ENCODE measurements around the gene MADCAM1.

Gene MADCAM1

DNA sequence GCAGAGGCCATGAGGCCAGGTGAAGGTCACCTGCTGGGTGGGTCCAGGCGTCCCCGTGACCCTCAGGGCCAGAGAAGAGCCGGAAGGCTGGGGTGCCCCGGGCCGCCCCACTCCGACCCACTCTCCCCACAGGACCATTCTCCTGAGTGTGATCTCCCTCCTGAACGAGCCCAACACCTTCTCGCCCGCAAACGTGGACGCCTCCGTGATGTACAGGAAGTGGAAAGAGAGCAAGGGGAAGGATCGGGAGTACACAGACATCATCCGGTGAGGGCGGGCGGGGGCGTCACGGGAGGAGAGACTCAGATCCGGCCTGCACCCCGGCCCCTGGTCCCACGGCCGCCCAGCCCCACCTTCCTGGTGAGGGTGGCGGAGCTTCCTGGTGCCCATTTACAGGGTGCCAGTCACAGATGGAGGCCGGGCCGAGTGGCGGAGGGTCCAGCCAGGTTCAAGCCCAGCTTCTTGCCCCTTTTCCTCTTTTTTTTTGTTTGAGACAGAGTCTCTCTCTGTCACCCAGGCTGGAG is 40.7 kb downstream of the MADCAM1 start:
- Mint-ChIP-seq H3K27me3 (no peaks in the 10 kb centered on the region), H3K4me1 (peaks cover 15% of the 10 kb centered on the region), H3K9me3 (no peaks in the 10 kb centered on the region), H3K27ac (no peak overlapping the region), H3K36me3 (ENCODE audit: low read depth) (peaks cover 3% of the 10 kb centered on the region), H3K4me3 (no peak overlapping the region)
- DNase-seq (no peak), ATAC-seq (no peak)

DNA sequence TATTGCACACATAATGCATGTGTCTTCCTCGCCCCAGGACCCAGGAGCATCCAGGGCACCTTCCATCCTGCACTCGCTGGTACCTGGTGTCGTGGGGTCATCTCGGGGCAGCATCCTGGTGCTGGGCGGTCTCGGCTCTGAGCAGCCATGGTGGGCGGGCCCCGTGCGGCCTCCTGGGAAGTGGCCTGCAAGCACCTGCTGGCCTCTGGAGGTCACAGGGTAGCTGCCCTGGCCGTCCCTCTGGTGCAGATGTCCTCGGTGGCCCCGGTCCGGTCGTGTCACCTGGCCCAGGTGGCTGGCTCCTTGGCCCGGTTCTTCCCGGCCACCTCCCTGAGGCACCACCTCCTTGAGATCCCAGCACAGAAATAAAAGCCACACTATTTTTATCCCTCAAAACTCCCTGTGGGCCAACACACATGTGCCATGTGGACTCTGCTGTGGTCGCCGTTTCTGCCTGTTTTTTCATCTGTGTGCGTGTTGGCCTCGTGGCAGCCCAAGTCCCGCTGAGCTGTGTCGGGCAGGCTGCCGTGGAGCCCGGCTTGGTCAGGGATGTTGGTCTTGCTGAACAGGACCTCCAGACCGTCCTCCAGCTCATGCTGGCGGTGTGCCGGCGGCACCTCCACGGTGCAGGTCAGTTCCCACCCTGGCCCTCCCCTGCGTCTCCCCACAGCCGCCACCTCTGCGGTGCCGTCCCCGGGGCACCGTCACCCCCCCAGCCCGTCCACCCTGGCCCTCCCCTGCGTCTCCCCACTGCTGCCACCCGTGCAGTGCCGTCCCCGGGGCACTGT is 42.5 kb downstream of the MADCAM1 start:
- Mint-ChIP-seq H3K27ac (no peak overlapping the region), H3K4me3 (no peak overlapping the region), H3K36me3 (ENCODE audit: low read depth) (peaks cover 5% of the 10 kb centered on the region), H3K4me1 (peaks cover 14% of the 10 kb centered on the region), H3K27me3 (no peaks in the 10 kb centered on the region), H3K9me3 (no peaks in the 10 kb centered on the region)
- DNase-seq: no peak
- ATAC-seq: no peak

DNA sequence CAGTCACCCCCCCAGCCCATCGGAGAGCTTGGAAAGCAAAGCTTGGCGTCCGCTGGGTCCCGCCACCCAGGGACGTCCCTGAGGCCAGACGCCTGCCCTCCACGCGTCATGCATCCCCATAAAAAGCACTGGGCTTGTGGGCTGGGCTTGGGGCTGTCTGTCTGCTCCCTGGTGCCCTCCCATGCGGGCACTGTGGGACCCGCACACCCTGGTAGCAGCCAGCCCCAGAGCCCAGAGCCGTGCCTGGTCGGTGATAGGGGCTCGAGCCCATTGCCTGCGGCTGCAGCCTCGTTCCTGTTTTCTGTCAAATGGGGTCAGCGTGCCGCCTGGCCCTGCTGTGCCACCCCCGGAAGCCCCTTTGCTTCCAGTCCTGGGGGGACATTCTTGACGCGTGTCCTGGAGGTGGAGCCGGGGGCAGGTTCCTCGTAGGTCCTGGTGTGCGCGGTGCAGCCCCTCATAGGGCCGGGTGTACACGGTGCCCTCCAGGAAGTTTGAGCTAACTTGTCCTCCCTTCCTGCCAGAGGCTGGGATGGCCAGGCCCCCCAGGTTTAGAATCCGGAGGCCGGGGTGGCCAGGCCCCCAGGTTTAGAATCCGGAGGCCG is 43.2 kb downstream of the MADCAM1 start:
- Mint-ChIP-seq H3K36me3 (ENCODE audit: low read depth) (peaks cover 5% of the 10 kb centered on the region), H3K4me3 (no peak overlapping the region), H3K4me1 (peaks cover 15% of the 10 kb centered on the region), H3K27ac (no peak overlapping the region), H3K27me3 (no peaks in the 10 kb centered on the region), H3K9me3 (no peaks in the 10 kb centered on the region)
- DNase-seq (no peak), ATAC-seq (no peak)

DNA sequence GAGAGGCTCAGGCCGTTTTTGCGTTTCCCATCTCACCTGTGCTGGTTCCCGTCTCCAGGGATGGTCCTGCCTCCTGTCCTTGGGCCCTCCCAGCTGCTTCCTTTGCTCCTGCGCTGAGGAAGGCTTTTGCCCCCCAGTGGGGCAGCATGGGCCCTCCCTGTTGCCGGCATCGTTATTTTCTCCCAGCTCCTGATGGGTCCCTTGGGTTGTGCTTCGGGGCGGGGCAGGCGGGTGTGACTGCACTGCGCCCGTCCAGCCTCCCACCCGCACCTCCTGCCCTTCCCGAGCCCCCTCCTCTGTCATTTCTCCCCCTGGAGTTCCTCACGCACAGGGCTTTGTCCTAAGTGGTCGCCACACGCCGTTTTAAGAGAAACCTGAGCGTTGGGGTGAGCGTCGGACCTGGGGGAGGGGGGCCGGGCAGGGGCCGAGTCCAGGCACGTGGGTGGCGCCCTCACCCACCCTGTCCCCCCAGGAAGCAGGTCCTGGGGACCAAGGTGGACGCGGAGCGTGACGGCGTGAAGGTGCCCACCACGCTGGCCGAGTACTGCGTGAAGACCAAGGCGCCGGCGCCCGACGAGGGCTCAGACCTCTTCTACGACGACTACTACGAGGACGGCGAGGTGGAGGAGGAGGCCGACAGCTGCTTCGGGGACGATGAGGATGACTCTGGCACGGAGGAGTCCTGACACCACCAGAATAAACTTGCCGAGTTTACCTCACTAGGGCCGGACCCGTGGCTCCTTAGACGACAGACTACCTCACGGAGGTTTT is 44.8 kb downstream of the MADCAM1 start:
- Mint-ChIP-seq H3K27ac (no peak overlapping the region), H3K9me3 (no peaks in the 10 kb centered on the region), H3K4me1 (peaks cover 19% of the 10 kb centered on the region), H3K4me3 (no peak overlapping the region), H3K36me3 (ENCODE audit: low read depth) (peaks cover 5% of the 10 kb centered on the region), H3K27me3 (no peaks in the 10 kb centered on the region)
- no peak for DNase-seq
- ATAC-seq: no peak

DNA sequence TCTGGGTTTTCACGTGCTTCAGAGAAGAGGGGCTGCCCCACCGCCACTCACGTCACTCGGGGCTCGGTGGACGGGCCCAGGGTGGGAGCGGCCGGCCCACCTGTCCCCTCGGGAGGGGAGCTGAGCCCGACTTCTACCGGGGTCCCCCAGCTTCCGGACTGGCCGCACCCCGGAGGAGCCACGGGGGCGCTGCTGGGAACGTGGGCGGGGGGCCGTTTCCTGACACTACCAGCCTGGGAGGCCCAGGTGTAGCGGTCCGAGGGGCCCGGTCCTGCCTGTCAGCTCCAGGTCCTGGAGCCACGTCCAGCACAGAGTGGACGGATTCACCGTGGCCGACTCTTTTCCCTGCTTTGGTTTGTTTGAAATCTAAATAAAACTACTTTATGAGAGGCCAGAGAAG is 45.4 kb downstream of the MADCAM1 start:
- H3K9me3 Mint-ChIP-seq: no peaks in the 10 kb centered on the region
- no peaks in the 10 kb centered on the region for H3K27me3 Mint-ChIP-seq
- no peak overlapping the region for H3K27ac Mint-ChIP-seq
- H3K4me3 Mint-ChIP-seq: no peak overlapping the region
- H3K36me3 Mint-ChIP-seq (ENCODE audit: low read depth): peaks cover 5% of the 10 kb centered on the region
- ATAC-seq (no peak), DNase-seq (no peak)
- H3K4me1 Mint-ChIP-seq: peaks cover 19% of the 10 kb centered on the region

GRCh38 chr19:542173-542866 is 46.0 kb downstream of the MADCAM1 start:
- Mint-ChIP-seq H3K27me3 (no peaks in the 10 kb centered on the region), H3K27ac (no peak overlapping the region), H3K36me3 (ENCODE audit: low read depth) (peaks cover 5% of the 10 kb centered on the region), H3K4me1 (peaks cover 19% of the 10 kb centered on the region), H3K4me3 (no peak overlapping the region), H3K9me3 (no peaks in the 10 kb centered on the region)
- ATAC-seq (no peak), DNase-seq (no peak)

DNA sequence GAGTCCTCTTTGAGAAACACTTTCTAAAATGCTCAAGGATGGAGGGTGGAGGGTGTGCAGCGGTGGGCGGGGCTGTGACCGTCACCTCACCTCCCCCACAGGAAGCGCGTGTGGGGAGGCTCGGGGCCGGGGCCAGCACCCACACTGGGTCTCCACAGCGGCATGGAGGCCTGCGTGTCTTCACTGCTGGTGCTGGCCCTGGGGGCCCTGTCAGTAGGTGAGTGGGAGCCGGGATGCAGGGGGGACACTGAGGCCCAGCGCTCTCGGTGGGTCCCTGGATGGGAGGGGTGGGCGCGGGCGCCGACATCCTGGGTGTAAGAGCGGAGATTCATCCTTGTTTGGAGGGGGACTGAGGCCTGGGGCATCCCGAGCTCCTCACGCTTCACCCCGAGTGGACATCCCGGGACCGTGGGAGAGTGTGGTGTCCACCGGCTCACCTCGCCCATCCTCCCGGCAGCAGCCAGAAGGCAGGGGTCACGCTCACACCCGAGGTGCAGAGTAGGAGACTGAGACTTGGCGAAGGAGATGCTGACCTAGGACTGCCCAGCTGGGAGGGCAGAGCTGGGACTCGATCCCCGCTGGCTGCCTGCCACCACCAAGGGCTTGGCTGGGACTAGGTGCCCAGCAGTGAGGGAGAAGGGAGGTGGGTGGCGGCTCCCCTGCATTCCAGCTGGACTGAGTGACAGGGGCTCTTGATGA is 47.8 kb downstream of the MADCAM1 start, which contains the start of gene GZMM:
GZMM (plus strand) TSS at position 144 of the 699 bp plus-strand sequence; CDS start at position 163, 19 bp downstream.
- Mint-ChIP-seq H3K27ac (peak within 1 kb of the TSS; percentile 79), H3K27me3 (no peaks in the 10 kb centered on the region), H3K36me3 (ENCODE audit: low read depth) (peaks cover 6% of the 10 kb centered on the region), H3K9me3 (no peaks in the 10 kb centered on the region), H3K4me1 (peaks cover 26% of the 10 kb centered on the region), H3K4me3 (peak within 1 kb of the TSS; percentile 81)
- DNase-seq (peak; percentile 77), ATAC-seq (peak; percentile 84)

DNA sequence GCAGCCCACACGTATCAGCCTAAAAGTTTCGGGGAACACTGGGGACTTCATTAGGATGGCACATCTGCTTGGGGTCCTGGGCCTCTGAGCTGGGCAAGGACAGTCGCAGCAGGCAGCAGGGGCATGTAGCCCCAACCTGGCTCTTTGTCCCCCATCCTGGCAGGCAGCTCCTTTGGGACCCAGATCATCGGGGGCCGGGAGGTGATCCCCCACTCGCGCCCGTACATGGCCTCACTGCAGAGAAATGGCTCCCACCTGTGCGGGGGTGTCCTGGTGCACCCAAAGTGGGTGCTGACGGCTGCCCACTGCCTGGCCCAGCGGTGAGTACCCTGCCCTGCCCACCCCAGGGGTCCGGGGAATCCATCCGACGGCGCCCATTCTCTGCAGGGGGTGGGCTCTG is 50.8 kb downstream of the MADCAM1 start:
- Mint-ChIP-seq H3K4me3 (no peak overlapping the region), H3K9me3 (no peaks in the 10 kb centered on the region), H3K27me3 (no peaks in the 10 kb centered on the region), H3K36me3 (ENCODE audit: low read depth) (peaks cover 6% of the 10 kb centered on the region), H3K4me1 (peaks cover 26% of the 10 kb centered on the region), H3K27ac (no peak overlapping the region)
- DNase-seq (no peak), ATAC-seq (no peak)

DNA sequence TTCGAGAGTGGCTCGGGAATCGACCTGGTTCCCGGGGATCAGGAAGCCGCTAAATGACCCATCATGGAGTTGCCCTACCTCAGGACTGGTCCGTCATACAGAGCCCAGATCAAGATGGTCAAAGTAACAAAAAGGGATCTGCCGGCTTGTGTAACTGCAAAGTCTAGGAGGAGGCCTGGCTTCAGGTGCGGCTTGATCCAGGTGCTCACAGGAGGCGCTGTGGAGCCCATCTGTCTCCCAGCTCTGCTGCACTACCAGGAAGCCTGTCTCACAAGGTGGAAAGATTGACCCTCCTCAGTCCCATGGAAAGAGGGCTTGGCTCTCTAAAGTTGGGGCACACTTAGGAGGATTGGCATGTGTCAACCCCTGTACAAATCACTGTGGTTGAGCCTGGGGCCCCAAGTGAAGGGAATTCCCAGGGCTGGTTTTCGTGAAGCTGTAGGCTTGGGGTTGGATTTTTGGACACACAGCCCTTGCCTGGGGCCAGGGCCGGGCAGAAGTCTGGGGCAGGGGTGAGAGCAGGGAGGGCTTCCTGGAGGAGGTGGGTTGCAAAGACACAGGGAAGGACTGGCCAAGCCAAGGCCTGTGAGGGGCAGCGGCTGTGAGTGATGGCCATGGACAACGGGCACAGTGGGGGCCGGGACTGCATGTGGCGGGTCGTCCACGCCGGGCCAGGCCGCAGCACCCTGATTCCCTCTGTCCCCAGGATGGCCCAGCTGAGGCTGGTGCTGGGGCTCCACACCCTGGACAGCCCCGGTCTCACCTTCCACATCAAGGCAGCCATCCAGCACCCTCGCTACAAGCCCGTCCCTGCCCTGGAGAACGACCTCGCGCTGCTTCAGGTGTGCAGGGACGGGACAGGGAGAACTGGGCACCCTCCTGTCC is 51.8 kb downstream of the MADCAM1 start:
- H3K27ac Mint-ChIP-seq: no peak overlapping the region
- ATAC-seq: no peak
- peaks cover 6% of the 10 kb centered on the region for H3K36me3 Mint-ChIP-seq (ENCODE audit: low read depth)
- peaks cover 25% of the 10 kb centered on the region for H3K4me1 Mint-ChIP-seq
- H3K27me3 Mint-ChIP-seq: no peaks in the 10 kb centered on the region
- H3K9me3 Mint-ChIP-seq: no peaks in the 10 kb centered on the region
- H3K4me3 Mint-ChIP-seq: no peak overlapping the region
- no peak for DNase-seq

GRCh38 chr19:548886-549830 is 52.9 kb downstream of the MADCAM1 start:
- H3K9me3 Mint-ChIP-seq: no peaks in the 10 kb centered on the region
- no peaks in the 10 kb centered on the region for H3K27me3 Mint-ChIP-seq
- DNase-seq (no peak), ATAC-seq (no peak)
- H3K4me3 Mint-ChIP-seq: no peak overlapping the region
- no peak overlapping the region for H3K27ac Mint-ChIP-seq
- peaks cover 4% of the 10 kb centered on the region for H3K36me3 Mint-ChIP-seq (ENCODE audit: low read depth)
- H3K4me1 Mint-ChIP-seq: peaks cover 16% of the 10 kb centered on the region

DNA sequence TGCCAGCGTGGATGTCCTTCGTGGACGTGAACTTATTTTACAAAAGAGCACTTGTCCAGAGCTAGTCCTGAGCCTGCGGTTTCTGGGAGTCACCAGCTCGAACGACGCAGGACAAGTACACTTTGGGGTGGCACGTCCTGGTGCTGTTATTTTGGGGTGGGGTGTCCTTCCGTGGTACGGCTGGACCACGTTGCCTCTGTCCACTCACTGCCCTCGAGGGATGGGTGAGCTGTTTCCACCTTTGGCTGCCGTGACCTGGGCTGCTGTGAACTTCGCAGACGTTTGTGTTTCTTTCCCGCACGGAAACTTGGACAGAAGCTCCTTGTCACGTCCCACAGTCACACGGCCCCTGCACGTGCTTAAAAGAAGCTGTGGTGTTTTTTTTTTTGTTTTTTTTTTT is 58.5 kb downstream of the MADCAM1 start:
- Mint-ChIP-seq H3K4me1 (no peaks in the 10 kb centered on the region), H3K27me3 (no peaks in the 10 kb centered on the region), H3K9me3 (no peaks in the 10 kb centered on the region), H3K27ac (no peak overlapping the region), H3K4me3 (no peak overlapping the region), H3K36me3 (ENCODE audit: low read depth) (no peaks in the 10 kb centered on the region)
- DNase-seq (no peak), ATAC-seq (no peak)

Measured in activated naive CD8-positive, alpha-beta T cell treated with anti-CD3 and anti-CD28 coated beads, Interleukin-2, amount 50 U/mL, for 24 hours (primary cell).